GM19043 (cell line): ENCODE measurements around the gene BATF.

Experiments used
- ATAC-seq: cut with Tn5 transposase; IDR thresholded peaks from one replicate; pipeline ENCODE4 v1.9.1; 2021; ENCODE audit warnings: low read depth; ENCODE audit not compliant: unreplicated experiment

BATF gene

GRCh38 chr14:75559451-75560222, 37.4 kb downstream of the BATF start:
- ATAC-seq = peak; percentile 36

- no peak for ATAC-seq
Observed at GRCh38 chr14:75561013-75561432, 38.8 kb downstream of the BATF start.

GRCh38 chr14:75562089-75562488, 39.8 kb downstream of the BATF start:
- no peak for ATAC-seq

- no peak for ATAC-seq
Observed at GRCh38 chr14:75562489-75562888, 40.2 kb downstream of the BATF start.

GRCh38 chr14:75563931-75564330, 41.7 kb downstream of the BATF start:
- no peak for ATAC-seq

- no peak for ATAC-seq
Observed at GRCh38 chr14:75565056-75565455, 42.8 kb downstream of the BATF start.

GRCh38 chr14:75566321-75566720, 44.1 kb downstream of the BATF start:
- no peak for ATAC-seq

- ATAC-seq = no peak
Observed at GRCh38 chr14:75566752-75567151, 44.5 kb downstream of the BATF start.

GRCh38 chr14:75568140-75568539, 45.9 kb downstream of the BATF start:
- no peak for ATAC-seq

- no peak for ATAC-seq
Observed at GRCh38 chr14:75568791-75569190, 46.5 kb downstream of the BATF start.

GRCh38 chr14:75570797-75571196, 48.5 kb downstream of the BATF start:
- no peak for ATAC-seq

- no peak for ATAC-seq
Observed at GRCh38 chr14:75572104-75572503, 49.8 kb downstream of the BATF start.

GRCh38 chr14:75577090-75577489, 54.8 kb downstream of the BATF start:
- ATAC-seq = no peak

- ATAC-seq = peak; percentile 78
Observed at GRCh38 chr14:75577729-75578101, 55.4 kb downstream of the BATF start.

GRCh38 chr14:75578102-75578785, 56.0 kb downstream of the BATF start, which contains the start of gene FLVCR2:
Gene FLVCR2 (plus strand): TSS chr14:75578620. CDS start chr14:75578973, 353 bp downstream.
- ATAC-seq = peak; percentile 30

GRCh38 chr14:75578786-75579337, 56.6 kb downstream of the BATF start:
- no peak for ATAC-seq

GRCh38 chr14:75579338-75579864, 57.1 kb downstream of the BATF start:
- no peak for ATAC-seq

- no peak for ATAC-seq
Observed at GRCh38 chr14:75579882-75580281, 57.6 kb downstream of the BATF start.

- ATAC-seq = no peak
Observed at GRCh38 chr14:75587388-75587787, 65.1 kb downstream of the BATF start.

- no peak for ATAC-seq
Observed at GRCh38 chr14:75589931-75590330, 67.7 kb downstream of the BATF start.

GRCh38 chr14:75591331-75591946, 69.2 kb downstream of the BATF start:
- no peak for ATAC-seq
